Fibroblast of pulmonary artery (primary cell): ENCODE measurements around the gene SUN5.

Source experiments
- DNase-seq: peaks from one replicate; pipeline ENCODE4 v3.0.0-alpha.2; 2010; ENCODE audit warnings: low read depth
- H3K4me3 ChIP-seq: replicated peaks from 2 replicates; pipeline ENCODE4 v1.5.1; 2011; ENCODE audit warnings: low read depth, mild to moderate bottlenecking, control low read depth, low read length, moderate library complexity
- CTCF ChIP-seq: IDR thresholded peaks from 2 replicates; pipeline ENCODE4 v1.5.1; 2011; ENCODE audit warnings: mild to moderate bottlenecking, control low read depth, low read length, inconsistent platforms; ENCODE audit errors: missing control alignments

The SUN5 gene

GRCh38 chr20:33017542-33017941 lies 13.3 kb upstream of the SUN5 start:
- no peak for DNase-seq
- no peak overlapping the region for H3K4me3 ChIP-seq
- no peak for TF ChIP-seq CTCF

- DNase-seq = no peak
- no peak for TF ChIP-seq CTCF
- H3K4me3 ChIP-seq = no peak overlapping the region
These were observed 12.4 kb upstream of the SUN5 start for GRCh38 chr20:33016581-33017109.

- TF ChIP-seq CTCF = no peak
- no peak for DNase-seq
- no peak overlapping the region for H3K4me3 ChIP-seq
These were observed 11.7 kb upstream of the SUN5 start for GRCh38 chr20:33015700-33016580.

GRCh38 chr20:33015114-33015484 lies 10.9 kb upstream of the SUN5 start:
- H3K4me3 ChIP-seq = no peak overlapping the region
- DNase-seq = no peak
- TF ChIP-seq CTCF = no peak

GRCh38 chr20:33014336-33015113 lies 10.3 kb upstream of the SUN5 start:
- DNase-seq = no peak
- no peak for TF ChIP-seq CTCF
- no peak overlapping the region for H3K4me3 ChIP-seq

GRCh38 chr20:33013701-33014326 lies 9.6 kb upstream of the SUN5 start:
- H3K4me3 ChIP-seq = no peak overlapping the region
- TF ChIP-seq CTCF = no peak
- no peak for DNase-seq
